A549 (cell line): ENCODE measurements around the gene RING1. TPM values are rescaled to one million over a fixed set of nuclear protein-coding genes. Genes with fewer than 3 reads are reported as not detected.

Experiments
- ATAC-seq, 2 experiments: fragments of 200-7000 bp in 1 of 2; fragments of >200 bp in 1 of 2; cut with Nextera tagmentation in 1 of 2; cut with Tn5 transposase in 1 of 2; 3 replicates each; pipeline versions ENCODE4 v1.8.0 to v1.9.1; 2018 to 2020; ENCODE audit warnings: mild to moderate bottlenecking in 1 of 2, moderate library complexity in 1 of 2
- CTCF ChIA-PET: fragments of 300-600 bp; sonication (Branson Sonifier 250); formaldehyde crosslinking; extraction: SDS; loops from one replicate; lab custom pipeline; 2021; ENCODE audit warnings: antibody characterized with exemption, inconsistent platforms; lab: Yijun Ruan, JAX
- POLR2A ChIA-PET: fragments of 350-600 bp; formaldehyde crosslinking; extraction: SDS; loops from one replicate; lab custom pipeline; 2021; ENCODE audit warnings: antibody characterized with exemption, inconsistent platforms; lab: Yijun Ruan, JAX
- DNase-seq, 2 experiments: peaks; one replicate each; pipeline versions ENCODE4 v3.0.0 to v3.0.0-alpha.2; 2011 to 2016; ENCODE audit warnings: low read depth in 1 of 2, low spot score in 1 of 2
- FAIRE-seq: peaks from 2 replicates; lab custom pipeline; 2011; peaks lifted over from hg19 to GRCh38; lab: Jason Lieb, UNC
- H3K27ac ChIP-seq, 2 experiments: fragments of >200 bp; sonication (Bioruptor Twin); formaldehyde crosslinking; 3 replicates each; pipeline ENCODE4 v1.5.1; 2016 to 2017
- H3K4me1 ChIP-seq: fragments of >200 bp; sonication (Bioruptor Twin); formaldehyde crosslinking; 3 replicates; pipeline ENCODE4 v1.6.1; 2016
- H3K4me2 ChIP-seq: fragments of >200 bp; sonication (Bioruptor Twin); formaldehyde crosslinking; 3 replicates; pipeline ENCODE4 v1.6.1; 2016
- H3K4me3 ChIP-seq: fragments of >200 bp; sonication (Bioruptor Twin); formaldehyde crosslinking; 3 replicates; pipeline ENCODE4 v1.5.1; 2016
- H3K9me3 ChIP-seq: fragments of >200 bp; sonication (Bioruptor Twin); formaldehyde crosslinking; 3 replicates; pipeline ENCODE4 v1.6.1; 2016
- CBX8 ChIP-seq: fragments of 200-600 bp; sonication (generic); IDR thresholded peaks from 2 replicates; pipeline ENCODE4 v1.6.1; 2016
- CHD4 ChIP-seq: fragments of 200-600 bp; sonication (generic); IDR thresholded peaks from 2 replicates; pipeline ENCODE4 v1.6.1; 2016; ENCODE audit warnings: antibody characterized with exemption, mild to moderate bottlenecking, borderline replicate concordance
- EHF ChIP-seq: fragments of 250-450 bp; sonication (Bioruptor Pico); IDR thresholded peaks from 2 replicates; pipeline ENCODE4 v1.5.0; 2020; ENCODE audit warnings: mild to moderate bottlenecking
- EHMT2 ChIP-seq: fragments of 200-600 bp; sonication (generic); IDR thresholded peaks from 2 replicates; pipeline ENCODE4 v1.6.1; 2016; ENCODE audit warnings: antibody characterized with exemption, low read depth, mild to moderate bottlenecking, moderate library complexity
- ESRRA ChIP-seq: fragments of 150-350 bp; IDR thresholded peaks from 2 replicates; pipeline ENCODE4 v1.6.1; 2014; ENCODE audit warnings: mild to moderate bottlenecking, low read length, borderline replicate concordance
- FOSB ChIP-seq: fragments of 250-450 bp; sonication (Bioruptor Pico); IDR thresholded peaks from 2 replicates; pipeline ENCODE4 v1.5.0; 2020; ENCODE audit warnings: mild to moderate bottlenecking, moderate library complexity
- FOSL2 ChIP-seq, 2 experiments: fragments of 450-650 bp in 1 of 2; fragments of >200 bp in 1 of 2; sonication (Bioruptor Twin) in 1 of 2; formaldehyde crosslinking; IDR thresholded peaks; 2 replicates each; pipeline versions ENCODE4 v1.5.0 to v1.6.1; 2016 to 2020; ENCODE audit warnings: mild to moderate bottlenecking in 1 of 2, moderate library complexity in 1 of 2
- HDAC2 ChIP-seq: fragments of 200-600 bp; sonication (generic); IDR thresholded peaks from 2 replicates; pipeline ENCODE4 v1.6.1; 2016
- MAZ ChIP-seq: fragments of 150-350 bp; IDR thresholded peaks from 2 replicates; pipeline ENCODE4 v1.6.1; 2014; ENCODE audit warnings: antibody characterized with exemption, low read depth, low read length, borderline replicate concordance
- MYC ChIP-seq: IDR thresholded peaks from 2 replicates; pipeline ENCODE4 v1.6.1; 2012; ENCODE audit warnings: mild to moderate bottlenecking, inconsistent platforms, low read length, improper control_type of control experiment, borderline replicate concordance
- PHF8 ChIP-seq: fragments of 200-600 bp; sonication (generic); IDR thresholded peaks from 2 replicates; pipeline ENCODE4 v1.6.1; 2016; ENCODE audit warnings: low read depth, mild to moderate bottlenecking, antibody characterized with exemption, moderate library complexity, borderline replicate concordance
- POLR2AphosphoS2 ChIP-seq: conservative IDR thresholded peaks from 2 replicates; pipeline ENCODE4 v1.6.1; 2012; ENCODE audit warnings: low read length, improper control_type of control experiment, inconsistent platforms
- RARB ChIP-seq: fragments of 250-450 bp; sonication (Bioruptor Pico); IDR thresholded peaks from 2 replicates; pipeline ENCODE4 v1.8.0; 2021; ENCODE audit warnings: mild to moderate bottlenecking, moderate library complexity
- RCOR1 ChIP-seq: fragments of 150-350 bp; IDR thresholded peaks from 2 replicates; pipeline ENCODE4 v1.6.1; 2014; ENCODE audit warnings: antibody characterized with exemption, low read length, low read depth
- RNF2 ChIP-seq: fragments of 200-600 bp; sonication (generic); IDR thresholded peaks from 2 replicates; pipeline ENCODE4 v1.6.1; 2016; ENCODE audit warnings: low read depth, mild to moderate bottlenecking, antibody characterized with exemption, moderate library complexity, borderline replicate concordance
- SMC3 ChIP-seq: fragments of >200 bp; sonication (Bioruptor Twin); formaldehyde crosslinking; IDR thresholded peaks from 3 replicates; pipeline ENCODE4 v1.6.1; 2018; ENCODE audit warnings: inconsistent platforms
- SREBF2 ChIP-seq: fragments of 450-650 bp; IDR thresholded peaks from 2 replicates; pipeline ENCODE4 v1.6.1; 2014; ENCODE audit warnings: mild to moderate bottlenecking, moderate library complexity
- TP53 ChIP-seq: fragments of 250-450 bp; sonication (Bioruptor Pico); IDR thresholded peaks from 2 replicates; pipeline ENCODE4 v1.5.0; 2021; ENCODE audit warnings: mild to moderate bottlenecking, moderate library complexity
- ZC3H11A ChIP-seq: fragments of 450-650 bp; IDR thresholded peaks from 2 replicates; pipeline ENCODE4 v1.6.1; 2014; ENCODE audit warnings: antibody characterized with exemption, mild to moderate bottlenecking
- ZNF302 ChIP-seq: fragments of 250-450 bp; sonication (Bioruptor Pico); IDR thresholded peaks from 2 replicates; pipeline ENCODE4 v1.9.0; 2021; ENCODE audit warnings: inconsistent platforms, mild to moderate bottlenecking, moderate library complexity
- WGBS: methylation state at CpG from one replicate; pipeline ENCODE4 v1.1.6; 2017; ENCODE audit errors: missing lambda C conversion rate; 5-methylcytosine and 5-hydroxymethylcytosine counted together
- polyA plus RNA-seq, 4 experiments: library from polyadenylated mRNA; depleted of rRNA in 3 of 4; stranded (reverse); fragments of >200 nt; fragmentation: RNase III in 1 of 4; extraction: RNeasy Plus Mini Kit Qiagen cat#74134 plus additional on column Dnase treatment in 1 of 4; gene quantifications; 2 replicates in 3 of 4; 3 replicates in 1 of 4; pipeline ENCODE4 v1.2.3, GENCODE V29; 2011 to 2017
- TF ChIP-seq, protein P1 (sequence below): fragments of >200 bp; sonication (Bioruptor Twin); formaldehyde crosslinking; IDR thresholded peaks from 2 replicates; pipeline ENCODE4 v1.6.1; 2016
- TF ChIP-seq, protein P2 (sequence below): fragments of 150-350 bp; IDR thresholded peaks from 2 replicates; pipeline ENCODE4 v1.6.1; 2014; ENCODE audit warnings: low read depth, mild to moderate bottlenecking, low read length
- TF ChIP-seq, protein P3 (sequence below): fragments of >200 bp; sonication (Bioruptor Twin); formaldehyde crosslinking; IDR thresholded peaks from 3 replicates; pipeline ENCODE4 v1.6.1; 2016
- TF ChIP-seq, protein P4 (sequence below): fragments of 450-650 bp; IDR thresholded peaks from 2 replicates; pipeline ENCODE4 v1.6.1; 2014; ENCODE audit warnings: antibody characterized with exemption
- TF ChIP-seq, protein P5 (sequence below): IDR thresholded peaks from 2 replicates; pipeline ENCODE4 v1.6.1; 2012
- TF ChIP-seq, protein P6 (sequence below): IDR thresholded peaks from 2 replicates; pipeline ENCODE4 v1.6.1; 2012; ENCODE audit warnings: low read depth, borderline replicate concordance
- TF ChIP-seq, protein P7 (sequence below): fragments of 250-450 bp; sonication (Bioruptor Pico); IDR thresholded peaks from 2 replicates; pipeline ENCODE4 v1.5.0; 2020; ENCODE audit warnings: low read depth, mild to moderate bottlenecking, moderate library complexity

The RING1 gene
- polyA plus RNA-seq, 2 of the 4 experiments (the other 2 are of a cell fraction) = 12.7 to 35.0 TPM

DNA sequence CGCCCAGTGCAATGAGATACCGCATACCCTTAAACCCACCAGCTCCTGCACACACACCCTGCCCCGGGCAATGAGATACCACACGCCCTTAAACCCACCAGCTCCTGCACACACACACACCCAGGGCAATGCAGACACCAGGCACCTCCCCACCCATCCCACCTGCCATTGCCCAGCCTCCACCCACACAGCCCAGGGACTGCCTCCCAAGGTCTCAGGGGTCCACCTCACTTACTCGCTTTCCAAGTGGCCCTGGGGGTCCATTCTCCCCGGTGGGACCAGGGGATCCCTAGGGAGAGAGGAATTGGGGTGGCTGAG lies 40.1 kb upstream of the RING1 start:
- CTCF ChIA-PET = no interaction called here
- TF ChIP-seq RARB (CRISPR knock-in tag) (no peak), CHD4 (no peak), RNF2 (no peak), MAZ (no peak), RCOR1 (no peak), FOSL2 (IDR thresholded peaks at IDR 0.05) (no peak), FOSL2 (CRISPR knock-in tag; IDR thresholded peaks at IDR 0.05) (no peak), EHF (no peak), SMC3 (no peak), EHMT2 (no peak), SREBF2 (no peak), HDAC2 (no peak)
- TF ChIP-seq, protein P1, sequence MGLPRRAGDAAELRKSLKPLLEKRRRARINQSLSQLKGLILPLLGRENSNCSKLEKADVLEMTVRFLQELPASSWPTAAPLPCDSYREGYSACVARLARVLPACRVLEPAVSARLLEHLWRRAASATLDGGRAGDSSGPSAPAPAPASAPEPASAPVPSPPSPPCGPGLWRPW = no peak
- TF ChIP-seq, protein P2, sequence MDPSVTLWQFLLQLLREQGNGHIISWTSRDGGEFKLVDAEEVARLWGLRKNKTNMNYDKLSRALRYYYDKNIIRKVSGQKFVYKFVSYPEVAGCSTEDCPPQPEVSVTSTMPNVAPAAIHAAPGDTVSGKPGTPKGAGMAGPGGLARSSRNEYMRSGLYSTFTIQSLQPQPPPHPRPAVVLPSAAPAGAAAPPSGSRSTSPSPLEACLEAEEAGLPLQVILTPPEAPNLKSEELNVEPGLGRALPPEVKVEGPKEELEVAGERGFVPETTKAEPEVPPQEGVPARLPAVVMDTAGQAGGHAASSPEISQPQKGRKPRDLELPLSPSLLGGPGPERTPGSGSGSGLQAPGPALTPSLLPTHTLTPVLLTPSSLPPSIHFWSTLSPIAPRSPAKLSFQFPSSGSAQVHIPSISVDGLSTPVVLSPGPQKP = no peak
- TF ChIP-seq, all 56 proteins: peak for 0
- H3K9me3 ChIP-seq = no peaks in the 10 kb centered on the region
- DNase-seq = no peak
- H3K27ac ChIP-seq = no peak overlapping the region
- H3K4me2 ChIP-seq = no peak overlapping the region
- no peak for ATAC-seq
- H3K4me3 ChIP-seq = no peak overlapping the region
- POLR2A ChIA-PET = no interaction called here
- no peaks in the 10 kb centered on the region for H3K4me1 ChIP-seq
- no peak for FAIRE-seq
- 51% methylated on average over 4 of the region's 6 CpGs for WGBS

DNA sequence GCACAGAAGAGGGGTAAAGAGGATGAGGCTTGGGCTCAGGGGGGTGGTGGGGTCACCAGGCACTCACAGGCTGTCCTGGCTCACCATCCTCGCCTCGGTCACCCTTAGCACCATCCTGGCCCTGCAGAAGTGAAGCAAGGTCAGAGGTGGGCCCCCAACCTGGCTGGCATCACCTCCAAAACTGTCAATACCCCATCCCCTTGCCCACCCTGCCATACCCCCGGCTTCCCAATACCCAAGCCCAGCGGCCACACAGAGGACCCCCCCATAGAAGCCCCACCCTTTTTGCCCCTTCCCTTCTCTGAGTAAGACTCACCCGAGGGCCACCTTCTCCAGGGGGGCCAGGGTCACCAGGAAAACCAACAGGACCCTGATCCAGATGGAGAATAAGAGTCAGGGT lies 39.7 kb upstream of the RING1 start:
- TF ChIP-seq MAZ = no peak
- no peak for TF ChIP-seq POLR2AphosphoS2
- TF ChIP-seq, protein P3, sequence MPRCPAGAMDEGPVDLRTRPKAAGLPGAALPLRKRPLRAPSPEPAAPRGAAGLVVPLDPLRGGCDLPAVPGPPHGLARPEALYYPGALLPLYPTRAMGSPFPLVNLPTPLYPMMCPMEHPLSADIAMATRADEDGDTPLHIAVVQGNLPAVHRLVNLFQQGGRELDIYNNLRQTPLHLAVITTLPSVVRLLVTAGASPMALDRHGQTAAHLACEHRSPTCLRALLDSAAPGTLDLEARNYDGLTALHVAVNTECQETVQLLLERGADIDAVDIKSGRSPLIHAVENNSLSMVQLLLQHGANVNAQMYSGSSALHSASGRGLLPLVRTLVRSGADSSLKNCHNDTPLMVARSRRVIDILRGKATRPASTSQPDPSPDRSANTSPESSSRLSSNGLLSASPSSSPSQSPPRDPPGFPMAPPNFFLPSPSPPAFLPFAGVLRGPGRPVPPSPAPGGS = no peak
- TF ChIP-seq ZNF302 (CRISPR knock-in tag) = no peak
- TF ChIP-seq, protein P4, sequence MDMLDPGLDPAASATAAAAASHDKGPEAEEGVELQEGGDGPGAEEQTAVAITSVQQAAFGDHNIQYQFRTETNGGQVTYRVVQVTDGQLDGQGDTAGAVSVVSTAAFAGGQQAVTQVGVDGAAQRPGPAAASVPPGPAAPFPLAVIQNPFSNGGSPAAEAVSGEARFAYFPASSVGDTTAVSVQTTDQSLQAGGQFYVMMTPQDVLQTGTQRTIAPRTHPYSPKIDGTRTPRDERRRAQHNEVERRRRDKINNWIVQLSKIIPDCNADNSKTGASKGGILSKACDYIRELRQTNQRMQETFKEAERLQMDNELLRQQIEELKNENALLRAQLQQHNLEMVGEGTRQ = no peak
- TF ChIP-seq PHF8 = no peak
- CTCF ChIA-PET = no interaction called here
- Histone ChIP-seq H3K9me3 (no peaks in the 10 kb centered on the region), H3K4me2 (no peak overlapping the region), H3K4me3 (no peak overlapping the region), H3K4me1 (no peaks in the 10 kb centered on the region), H3K27ac (no peak overlapping the region)
- ATAC-seq (no peak), FAIRE-seq (no peak), DNase-seq (no peak)
- 30% methylated on average over 2 of the region's 5 CpGs for WGBS
- POLR2A ChIA-PET = no interaction called here

DNA sequence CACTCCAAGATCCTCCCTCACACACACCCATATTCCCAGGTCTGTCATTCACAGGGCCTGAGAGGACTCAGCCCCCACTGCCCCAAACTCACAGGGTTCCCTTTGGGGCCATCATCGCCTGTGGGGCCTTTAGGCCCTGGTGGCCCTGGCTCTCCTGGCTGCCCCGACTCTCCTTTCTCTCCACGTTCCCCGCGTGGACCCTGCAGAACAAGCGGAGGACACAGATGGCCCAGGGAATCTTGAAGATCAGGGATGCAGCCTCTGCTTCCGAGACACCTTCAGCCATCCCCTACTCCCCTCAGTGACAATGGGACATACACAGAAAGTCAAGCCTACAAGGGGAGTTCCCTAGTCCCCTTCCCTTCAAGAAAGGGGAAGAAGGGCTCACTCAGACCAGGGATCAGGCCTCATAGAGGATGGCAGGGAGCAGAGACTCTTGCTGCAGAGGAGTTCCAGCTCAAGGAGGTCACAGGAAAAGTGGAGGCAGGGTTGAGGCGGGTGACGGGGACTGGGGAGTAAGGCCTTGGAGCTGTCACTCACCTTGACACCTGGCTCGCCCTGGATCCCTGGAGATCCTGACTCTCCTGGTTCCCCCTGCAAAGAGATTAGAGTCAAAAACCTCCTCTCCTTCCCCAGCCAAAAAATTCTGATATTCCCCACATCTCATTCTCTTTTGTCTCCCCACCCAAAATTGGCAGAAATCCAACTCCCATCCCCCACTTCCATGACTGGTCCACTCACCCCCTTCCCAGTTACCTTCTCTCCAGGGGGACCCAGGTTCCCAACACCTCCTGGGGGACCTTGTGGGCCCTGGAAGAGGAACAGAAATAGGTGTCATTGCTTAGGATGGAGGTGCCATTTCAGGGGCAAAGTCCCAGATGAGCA lies 38.8 kb upstream of the RING1 start:
- ATAC-seq (no peak), DNase-seq (no peak), FAIRE-seq (no peak)
- WGBS = 88% methylated on average over 9 of the region's 10 CpGs
- H3K9me3 ChIP-seq = no peaks in the 10 kb centered on the region
- no peak overlapping the region for H3K4me3 ChIP-seq
- H3K27ac ChIP-seq = no peak overlapping the region
- POLR2A ChIA-PET = no interaction called here
- no peak overlapping the region for H3K4me2 ChIP-seq
- CTCF ChIA-PET = interaction anchor here (0.6 kb wide), 1 partner anchor 1253 kb away, joined by 3 read pairs; no protein-coding TSS in a partner anchor
- no peaks in the 10 kb centered on the region for H3K4me1 ChIP-seq
- TF ChIP-seq ESRRA (no peak), CBX8 (no peak), RCOR1 (no peak), TP53 (no peak), ZC3H11A (no peak), HDAC2 (no peak), FOSB (CRISPR knock-in tag) (no peak), MYC (no peak), EHF (no peak)
- TF ChIP-seq, protein P5, sequence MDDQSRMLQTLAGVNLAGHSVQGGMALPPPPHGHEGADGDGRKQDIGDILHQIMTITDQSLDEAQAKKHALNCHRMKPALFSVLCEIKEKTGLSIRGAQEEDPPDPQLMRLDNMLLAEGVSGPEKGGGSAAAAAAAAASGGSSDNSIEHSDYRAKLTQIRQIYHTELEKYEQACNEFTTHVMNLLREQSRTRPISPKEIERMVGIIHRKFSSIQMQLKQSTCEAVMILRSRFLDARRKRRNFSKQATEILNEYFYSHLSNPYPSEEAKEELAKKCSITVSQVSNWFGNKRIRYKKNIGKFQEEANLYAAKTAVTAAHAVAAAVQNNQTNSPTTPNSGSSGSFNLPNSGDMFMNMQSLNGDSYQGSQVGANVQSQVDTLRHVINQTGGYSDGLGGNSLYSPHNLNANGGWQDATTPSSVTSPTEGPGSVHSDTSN = no peak
- TF ChIP-seq, protein P6, sequence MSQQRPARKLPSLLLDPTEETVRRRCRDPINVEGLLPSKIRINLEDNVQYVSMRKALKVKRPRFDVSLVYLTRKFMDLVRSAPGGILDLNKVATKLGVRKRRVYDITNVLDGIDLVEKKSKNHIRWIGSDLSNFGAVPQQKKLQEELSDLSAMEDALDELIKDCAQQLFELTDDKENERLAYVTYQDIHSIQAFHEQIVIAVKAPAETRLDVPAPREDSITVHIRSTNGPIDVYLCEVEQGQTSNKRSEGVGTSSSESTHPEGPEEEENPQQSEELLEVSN = no peak
- TF ChIP-seq, protein P7, sequence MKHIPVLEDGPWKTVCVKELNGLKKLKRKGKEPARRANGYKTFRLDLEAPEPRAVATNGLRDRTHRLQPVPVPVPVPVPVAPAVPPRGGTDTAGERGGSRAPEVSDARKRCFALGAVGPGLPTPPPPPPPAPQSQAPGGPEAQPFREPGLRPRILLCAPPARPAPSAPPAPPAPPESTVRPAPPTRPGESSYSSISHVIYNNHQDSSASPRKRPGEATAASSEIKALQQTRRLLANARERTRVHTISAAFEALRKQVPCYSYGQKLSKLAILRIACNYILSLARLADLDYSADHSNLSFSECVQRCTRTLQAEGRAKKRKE (CRISPR knock-in tag) = no peak
